ENCODE measurements around the gene KCNH3. TPM values are rescaled to one million over a fixed set of nuclear protein-coding genes. Genes with fewer than 3 reads are reported as not detected.
A peak's percentile ranks its signal among the peaks of the same experiment; 100 is the strongest.

Gene KCNH3
- total and polyA plus RNA-seq, 4 donors = 0.07 to 0.24 (median 0.19) TPM; not detected in 1

GRCh38 chr12:49567611-49568441 lies 29.0 kb downstream of the KCNH3 start, which contains the start of gene MCRS1:
Gene MCRS1 (minus strand): TSS chr12:49568142. CDS start chr12:49566731, 1,411 bp downstream.
- H3K4me1 ChIP-seq (ENCODE audit: control insufficient read depth in 4 of 4, insufficient read depth in 4 of 4, low read length in 3 of 4) = peaks cover 3 to 21% (median 19%) of the 10 kb centered on the region in 4 donors
- H3K27ac ChIP-seq (ENCODE audit: low read depth in 1 of 2, low read length in 2 of 2) = peak within 1 kb of the TSS; percentile 78 to 85
- H3K36me3 ChIP-seq (ENCODE audit: control insufficient read depth in 4 of 4, insufficient read depth in 3 of 4, low read depth in 1 of 4, low read length in 3 of 4) = peaks cover 10 to 22% (median 16%) of the 10 kb centered on the region in 4 donors
- peak within 1 kb of the TSS; percentile 86 to 94 for H3K9ac ChIP-seq (ENCODE audit: low read depth in 1 of 2, low read length in 2 of 2)
- H3K27me3 ChIP-seq (ENCODE audit: control insufficient read depth in 4 of 4, insufficient read depth in 4 of 4, low read length in 3 of 4) = no peaks in the 10 kb centered on the region
- H3K9me3 ChIP-seq (ENCODE audit: control insufficient read depth in 4 of 4, low read length in 3 of 4) = no peaks in the 10 kb centered on the region
- DNase-seq (ENCODE audit: low spot score) = peak; percentile 86
- TF ChIP-seq YY1 (IDR thresholded peaks at IDR 0.05) (peak; percentile 72), TAF1 (conservative IDR thresholded peaks at IDR 0.05) (no peak), SP1 (IDR thresholded peaks at IDR 0.05) (peak; percentile 44), JUND (IDR thresholded peaks at IDR 0.05) (no peak), ATF3 (IDR thresholded peaks at IDR 0.05) (no peak), FOXA1 (IDR thresholded peaks at IDR 0.05) (no peak), RAD21 (IDR thresholded peaks at IDR 0.05) (no peak), RXRA (IDR thresholded peaks at IDR 0.05) (peak in 1 of 2 donors; percentile 21), GABPA (IDR thresholded peaks at IDR 0.05 in 1 of 2, conservative IDR thresholded peaks at IDR 0.05 in 1 of 2) (peak; percentile 99 to 100), HNF4G (IDR thresholded peaks at IDR 0.05) (no peak), MAX (IDR thresholded peaks at IDR 0.05) (no peak), FOXA2 (IDR thresholded peaks at IDR 0.05) (no peak), NR2F2 (IDR thresholded peaks at IDR 0.05) (peak; percentile 46), EGR1 (IDR thresholded peaks at IDR 0.05; ENCODE audit: low read depth in 2 of 2) (peak in 1 of 2 donors; percentile 35), HNF4A (conservative IDR thresholded peaks at IDR 0.05) (no peak), REST (IDR thresholded peaks at IDR 0.05) (peak; percentile 42), CTCF (IDR thresholded peaks at IDR 0.05; ENCODE audit: low read depth, low read length, missing input control) (no peak), ZBTB33 (IDR thresholded peaks at IDR 0.05) (no peak)
- H3K4me3 ChIP-seq (ENCODE audit: low read depth in 1 of 3, low read length in 3 of 3) = peak within 1 kb of the TSS; percentile 64 to 96 (median 95)
- WGBS = under 1% methylated on average over 54 of the region's 54 CpGs
